HG02623 (cell line): ENCODE results near the gene LRRC37A.
A peak's percentile ranks its signal among the peaks of the same experiment; 100 is the strongest.
"Not testable (repeated sequence)": the region's sequence is repeated elsewhere in the genome, so short reads cannot be mapped to it uniquely, and the experiment has no call there.

Source experiments
- ATAC-seq: cut with Tn5 transposase; IDR thresholded peaks from one replicate; pipeline ENCODE4 v1.9.1; 2021; ENCODE audit warnings: moderate library complexity; ENCODE audit not compliant: unreplicated experiment

The LRRC37A gene

DNA sequence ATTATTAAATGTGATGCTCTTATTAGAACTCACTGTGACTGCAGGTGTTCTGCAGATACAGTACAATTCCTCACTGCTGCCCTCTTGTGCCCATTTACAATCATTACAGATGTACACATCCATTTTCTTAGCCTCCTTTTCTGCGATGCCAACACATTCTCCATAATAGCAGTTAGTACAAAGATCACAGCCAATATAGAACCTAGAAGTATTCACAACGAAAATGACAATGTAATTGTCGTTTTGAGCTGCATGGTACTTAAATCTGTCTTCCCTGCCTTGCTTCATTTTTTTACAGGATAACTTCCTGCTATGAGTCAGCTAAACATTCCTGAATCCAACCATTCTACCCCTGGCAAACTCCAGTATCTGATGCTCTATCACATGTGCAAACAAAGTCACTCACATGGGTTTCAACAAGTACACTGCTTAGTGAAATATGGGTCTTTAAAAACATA lies 8.1 kb upstream of the LRRC37A start:
- ATAC-seq, result not testable (repeated sequence)

DNA sequence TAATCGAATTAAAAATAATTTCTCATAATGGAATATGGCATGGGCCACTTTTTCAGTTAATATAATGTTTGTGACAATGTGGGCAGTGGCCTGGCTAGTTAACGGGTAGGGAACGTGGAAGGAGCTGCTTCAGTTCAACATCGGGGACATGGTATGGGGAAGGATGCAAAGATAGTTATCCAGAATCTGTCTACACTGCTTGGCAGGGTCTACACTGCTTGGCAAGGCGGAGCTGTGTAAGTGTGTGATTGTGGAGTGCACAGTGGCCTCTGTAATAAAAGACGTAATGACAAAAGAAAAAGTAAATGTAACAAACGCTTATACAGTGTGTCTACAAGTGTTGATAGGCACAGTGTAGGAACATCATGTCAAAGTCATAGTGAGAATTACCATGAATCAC lies 7.3 kb upstream of the LRRC37A start:
- not testable (repeated sequence) for ATAC-seq

DNA sequence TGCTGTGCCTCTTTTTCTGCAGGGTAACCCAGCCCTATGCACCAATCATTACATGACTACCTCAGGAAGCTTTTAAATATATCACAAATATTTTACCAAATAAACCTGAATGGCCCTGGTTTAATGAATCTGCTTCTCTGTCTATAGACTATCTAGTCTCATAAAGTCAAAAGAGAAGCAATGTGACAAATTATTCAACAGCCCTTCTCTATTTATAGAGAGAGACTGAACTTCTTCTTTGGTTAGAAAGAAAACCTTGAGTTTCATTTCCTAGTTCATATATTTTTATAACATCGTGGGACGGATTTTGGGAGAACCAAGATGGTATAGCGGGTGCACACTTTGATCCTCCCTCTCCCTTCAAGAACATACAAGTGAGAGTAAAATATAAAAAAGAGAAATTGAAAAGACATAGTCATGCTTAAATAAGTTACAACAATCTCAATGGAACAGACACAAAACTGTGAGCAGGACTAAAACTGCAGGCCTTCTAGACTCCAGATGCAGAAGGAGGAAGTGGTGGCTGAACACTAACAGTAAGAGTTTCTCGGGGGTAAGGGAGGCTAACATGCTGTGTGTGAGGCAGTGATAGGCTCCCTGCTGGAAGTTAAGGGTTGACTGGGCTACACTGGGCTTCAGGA lies 3.9 kb upstream of the LRRC37A start:
- ATAC-seq, result peak; percentile 95

DNA sequence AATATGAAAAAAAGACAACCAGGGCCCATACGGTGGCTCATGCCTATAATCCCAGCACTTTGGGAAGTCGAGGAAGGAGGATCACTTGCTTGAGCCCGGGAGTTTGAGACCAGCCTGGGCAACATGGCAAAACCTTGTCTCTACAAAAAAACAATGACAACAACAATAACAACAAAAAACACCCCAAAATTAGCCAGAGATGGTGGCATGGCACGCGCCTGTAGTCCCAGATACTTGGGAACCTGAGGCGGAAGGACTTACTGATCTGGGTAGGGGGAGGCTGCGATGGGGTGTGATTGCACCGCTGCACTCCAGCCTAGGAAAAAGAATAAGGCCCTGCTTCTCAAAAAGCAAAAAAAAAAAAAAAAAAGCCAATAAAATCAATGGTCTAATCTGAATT lies 3.3 kb upstream of the LRRC37A start:
- not testable (repeated sequence) for ATAC-seq

DNA sequence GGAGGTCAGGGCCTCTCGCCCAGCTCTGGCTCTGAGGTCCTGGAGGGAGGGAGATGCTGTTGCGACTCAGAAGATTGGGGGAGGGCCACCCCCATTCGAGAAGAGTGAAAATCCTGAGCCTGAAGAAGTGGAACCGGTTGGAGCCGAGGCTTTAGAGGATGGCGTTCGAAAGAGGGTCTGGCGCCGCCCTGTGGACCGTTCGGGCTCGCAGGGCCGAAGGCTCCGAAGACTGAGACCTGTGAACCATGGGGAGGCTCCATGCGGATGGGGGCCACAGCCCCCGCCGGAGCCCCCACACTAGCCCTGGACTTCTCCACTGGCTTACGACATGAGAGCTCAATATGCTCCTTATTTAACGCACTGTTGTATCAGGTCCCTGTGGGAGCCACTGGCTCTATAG lies 46.3 kb downstream of the LRRC37A start:
- ATAC-seq, result not testable (repeated sequence)

DNA sequence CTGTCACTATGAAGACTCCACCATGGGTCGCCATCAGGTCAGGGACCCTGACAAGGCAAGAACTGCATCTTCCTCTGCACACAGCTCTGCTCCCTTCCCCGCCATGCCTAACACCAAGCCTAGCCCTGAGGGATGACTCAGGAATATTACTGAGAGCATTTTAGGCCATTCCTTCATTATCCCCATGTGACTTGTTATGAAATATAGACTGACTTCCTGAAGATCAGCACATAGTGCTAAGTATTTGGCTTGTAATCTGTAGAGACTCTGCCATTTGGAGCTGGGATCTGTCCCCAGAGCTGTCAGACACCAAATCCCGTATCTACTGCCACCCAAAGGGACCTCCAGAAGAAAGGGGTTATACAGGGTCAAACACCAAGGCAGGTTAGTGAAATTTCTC lies 47.2 kb downstream of the LRRC37A start:
- not testable (repeated sequence) for ATAC-seq

DNA sequence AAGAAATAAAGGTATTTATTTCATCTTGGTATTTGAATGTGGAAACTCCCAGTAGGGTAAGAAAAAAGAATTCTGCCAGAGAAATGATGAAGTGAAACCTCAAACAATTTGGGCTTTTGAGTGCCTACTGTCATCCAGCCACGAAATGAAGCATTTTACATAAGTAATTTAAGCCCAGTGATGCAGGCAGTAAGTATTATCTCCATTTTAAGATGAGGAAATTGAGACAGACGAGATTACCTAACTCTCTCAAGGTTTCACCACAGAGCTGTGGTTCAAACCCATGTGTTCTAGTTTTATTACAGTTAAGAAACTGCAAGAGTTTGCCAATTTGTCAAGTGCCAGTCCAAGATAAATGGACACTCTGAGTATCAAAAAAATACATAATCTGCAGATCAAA lies 53.4 kb downstream of the LRRC37A start:
- ATAC-seq, result not testable (repeated sequence)

DNA sequence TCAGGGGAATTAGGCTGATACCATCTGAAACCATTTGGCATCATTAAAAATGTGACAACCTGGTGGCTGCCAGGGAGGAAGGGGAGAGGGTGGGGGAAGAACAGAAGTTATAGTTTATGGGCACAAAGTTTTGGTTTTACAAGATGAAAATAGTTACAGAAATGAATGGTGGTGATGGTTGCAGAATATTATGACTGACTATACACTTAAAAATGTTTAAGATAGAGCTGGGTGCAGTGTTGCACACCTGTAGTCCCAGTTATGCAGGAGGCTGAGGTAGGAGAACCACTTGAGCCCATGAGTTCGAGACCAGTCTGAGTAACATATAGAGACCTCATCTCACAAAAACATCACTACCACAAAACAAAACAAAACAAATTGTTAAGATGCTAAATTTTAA lies 54.1 kb downstream of the LRRC37A start:
- ATAC-seq, result not testable (repeated sequence)

DNA sequence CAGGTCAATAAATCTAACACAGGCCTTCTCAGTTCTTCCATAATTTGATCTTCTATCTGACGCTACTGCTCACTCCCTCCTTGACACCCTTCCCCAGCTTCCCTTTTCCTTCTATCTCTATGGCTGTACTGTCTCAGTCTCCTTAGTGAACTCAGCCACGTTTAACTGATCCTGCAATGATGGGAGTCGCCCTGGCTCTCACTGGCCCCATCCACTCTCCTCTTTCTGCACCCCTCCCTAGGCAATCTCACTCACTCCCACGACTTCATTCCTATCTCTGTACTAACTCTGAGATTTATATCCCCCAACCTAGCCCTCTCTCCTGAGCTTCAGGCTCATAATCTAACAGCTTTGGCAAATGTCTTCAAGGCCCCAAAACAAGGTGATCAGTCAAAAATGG lies 58.9 kb downstream of the LRRC37A start:
- not testable (repeated sequence) for ATAC-seq

DNA sequence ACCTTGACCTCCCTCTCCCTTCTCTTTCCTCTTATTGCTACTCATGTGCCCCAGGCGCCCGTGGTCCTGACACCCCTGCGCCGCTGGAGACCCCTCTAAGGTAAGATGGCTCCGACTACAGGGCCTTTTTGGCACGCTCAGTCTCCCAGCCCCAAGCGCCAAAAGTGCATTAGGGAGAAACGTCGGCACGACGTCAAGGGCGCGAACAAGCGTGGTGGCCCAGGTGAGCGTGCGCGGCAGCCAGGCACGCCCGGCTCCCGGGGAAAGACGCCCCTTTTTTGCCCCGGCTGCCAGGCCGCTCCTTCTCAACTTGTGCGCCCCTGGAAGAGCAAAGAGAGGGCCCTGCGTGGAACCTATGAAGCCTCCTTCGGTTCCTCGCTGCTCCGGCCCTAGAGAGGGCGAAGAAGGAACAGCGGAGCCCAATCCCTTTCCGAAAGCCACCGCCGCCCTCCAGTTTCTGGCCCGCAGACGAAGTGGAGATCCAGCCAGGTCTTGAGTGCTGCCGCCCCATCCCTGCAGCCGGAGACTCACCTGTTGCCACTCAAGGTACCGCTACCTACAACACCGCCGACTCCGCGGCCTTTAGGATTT lies 66.3 kb downstream of the LRRC37A start:
- peak; percentile 40 for ATAC-seq

DNA sequence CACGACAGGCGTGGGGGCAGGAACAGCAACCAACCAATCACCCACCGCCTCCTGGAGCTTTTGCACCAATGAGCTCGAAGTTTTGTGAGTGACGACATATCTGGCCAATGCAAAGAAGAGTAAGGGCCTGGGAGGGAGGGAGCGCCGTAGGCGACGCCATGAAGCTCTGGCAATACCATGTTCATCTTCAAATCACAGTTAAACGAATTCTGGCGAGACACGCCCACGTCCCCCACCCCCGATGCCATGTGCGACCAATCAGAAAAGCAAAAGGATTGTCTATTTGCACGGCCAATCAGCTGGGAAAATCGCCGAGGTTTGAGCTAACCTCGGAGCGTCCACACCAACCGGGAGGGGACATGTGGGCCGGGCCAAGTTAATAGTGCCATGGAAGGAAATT lies 66.8 kb downstream of the LRRC37A start, which contains the start of gene ARL17B:
Gene ARL17B (minus strand): TSS at position 12 of the 400 bp plus-strand sequence. CDS start 3,369 bp downstream, outside the sequence.
- ATAC-seq, result peak; percentile 82

DNA sequence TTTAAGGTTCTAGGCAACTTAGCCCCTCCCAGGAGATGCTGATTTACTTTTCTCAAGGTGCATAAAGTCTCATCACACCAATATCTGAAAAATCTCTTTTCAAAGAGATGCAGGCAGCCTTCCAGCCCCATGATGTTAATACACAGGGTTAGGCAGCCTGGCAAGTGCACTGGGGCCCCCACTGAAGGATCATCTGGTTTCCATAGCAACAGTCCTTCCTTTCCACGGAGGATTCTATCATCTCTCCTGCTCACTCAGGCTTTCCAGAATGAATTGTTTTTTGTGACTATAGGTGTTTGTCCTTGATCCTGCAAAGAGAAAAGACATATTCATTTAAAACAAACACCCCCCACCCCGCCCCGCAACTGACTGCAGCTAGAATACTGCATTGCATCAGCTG lies 72.6 kb downstream of the LRRC37A start:
- not testable (repeated sequence) for ATAC-seq

DNA sequence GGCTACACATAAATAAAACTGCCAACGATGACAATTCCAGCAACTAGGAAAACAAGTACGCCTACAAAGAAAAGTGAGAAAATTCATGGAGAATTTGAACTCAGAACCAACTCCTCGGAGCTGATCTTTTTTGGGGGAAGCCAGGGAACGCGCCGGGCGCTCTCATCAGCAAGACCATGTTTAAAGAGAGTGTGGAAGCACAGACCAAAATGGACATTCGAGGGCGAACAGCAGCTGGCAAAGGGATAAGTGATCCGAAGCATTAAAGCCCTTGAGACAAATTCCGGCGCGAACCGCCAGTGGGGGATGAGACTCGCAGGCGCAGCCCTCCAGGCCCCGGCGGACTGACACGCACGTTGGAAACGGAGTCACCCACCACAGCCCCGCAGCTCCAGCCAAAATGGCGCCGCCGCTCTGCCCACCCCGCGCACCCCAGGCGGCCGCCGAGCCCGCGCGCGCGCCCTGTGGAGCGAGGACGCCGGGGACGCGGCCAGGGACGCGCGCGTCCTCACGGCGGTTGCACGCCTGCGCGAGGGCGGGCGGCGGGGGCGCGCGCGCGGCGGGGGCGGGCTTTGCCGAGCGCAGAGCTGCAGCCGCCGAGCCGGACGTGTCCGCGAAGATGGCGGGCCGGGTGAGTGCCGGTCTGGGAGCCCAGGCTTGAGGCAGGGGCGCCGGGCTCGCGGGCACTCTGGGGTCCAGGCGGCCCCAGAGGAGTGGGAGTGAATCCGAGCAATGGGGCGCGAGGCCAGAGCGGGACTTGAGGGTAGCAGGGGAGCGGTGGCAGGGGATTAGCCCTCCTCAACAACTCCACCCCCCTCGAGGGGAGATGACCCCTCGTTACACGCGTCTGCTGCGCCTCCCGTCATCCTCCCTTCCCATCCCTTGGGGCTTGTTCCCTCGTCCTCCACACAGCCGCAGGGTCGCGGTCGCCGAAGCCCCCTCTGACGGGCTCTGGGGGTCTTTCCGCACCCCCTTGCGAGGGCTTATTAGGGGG lies 77.6 kb downstream of the LRRC37A start:
- peak; percentile 78 for ATAC-seq

DNA sequence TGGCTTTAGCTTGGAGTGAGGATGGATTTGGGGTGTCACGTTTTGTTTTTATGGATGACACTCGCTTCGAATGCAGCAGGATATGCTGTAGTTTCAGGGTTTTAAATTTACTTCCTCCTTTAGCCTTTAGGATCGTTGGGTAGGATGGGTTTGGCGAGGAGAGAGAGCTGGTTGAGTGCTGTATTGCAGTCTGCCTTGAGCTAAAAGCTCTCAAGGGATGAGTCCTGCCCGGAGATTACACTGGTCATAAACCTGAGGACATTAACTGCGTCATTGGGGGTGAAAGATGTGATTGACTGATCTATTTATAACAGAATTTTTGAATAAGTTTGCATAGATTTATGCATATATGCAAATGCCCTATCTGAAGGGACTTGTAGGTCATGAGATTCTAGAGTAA lies 78.5 kb downstream of the LRRC37A start:
- ATAC-seq, result not testable (repeated sequence)

DNA sequence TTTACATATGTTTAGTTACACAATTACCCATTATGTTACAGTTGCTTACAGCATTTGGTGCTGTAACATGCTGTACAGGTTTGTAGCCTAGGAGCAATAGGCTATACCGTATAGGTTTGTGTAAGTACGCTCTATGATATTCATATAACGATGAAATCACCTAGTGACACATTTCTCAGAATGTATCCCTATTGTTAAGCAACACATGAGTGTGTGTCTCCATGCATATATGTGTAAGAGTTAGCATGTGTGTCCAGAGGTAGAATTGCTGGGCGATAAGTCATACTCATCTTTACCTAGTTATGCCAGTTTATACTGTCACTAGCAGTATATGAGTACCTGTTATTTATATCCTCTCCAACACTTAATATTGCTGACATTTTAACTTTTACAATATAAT lies 88.2 kb downstream of the LRRC37A start:
- not testable (repeated sequence) for ATAC-seq

DNA sequence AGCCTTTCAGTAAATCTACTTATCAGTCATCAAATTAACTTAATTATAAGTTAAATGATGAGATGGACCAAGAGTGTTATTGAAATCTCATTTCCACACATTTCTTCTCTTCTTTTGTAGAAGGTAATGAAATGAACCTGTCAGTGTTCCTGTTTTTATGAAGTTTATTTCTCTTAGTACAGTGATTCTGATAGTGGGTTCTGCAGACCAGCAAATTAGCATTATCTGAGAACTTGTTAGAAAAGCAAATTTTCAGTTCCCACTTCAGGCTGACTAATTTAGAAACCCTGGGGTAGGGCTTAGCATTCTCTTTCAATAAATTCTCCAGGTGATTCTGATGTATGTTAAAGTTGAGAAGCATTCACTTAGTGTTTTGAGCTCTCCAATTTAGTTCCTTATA lies 90.6 kb downstream of the LRRC37A start:
- not testable (repeated sequence) for ATAC-seq
